ENCODE measurements around the gene DRAXIN. TPM values are rescaled to one million over a fixed set of nuclear protein-coding genes. Genes with fewer than 3 reads are reported as not detected.

DRAXIN gene
- total RNA-seq, 1 experiment from 2014 or later, result 20.5 TPM

DNA sequence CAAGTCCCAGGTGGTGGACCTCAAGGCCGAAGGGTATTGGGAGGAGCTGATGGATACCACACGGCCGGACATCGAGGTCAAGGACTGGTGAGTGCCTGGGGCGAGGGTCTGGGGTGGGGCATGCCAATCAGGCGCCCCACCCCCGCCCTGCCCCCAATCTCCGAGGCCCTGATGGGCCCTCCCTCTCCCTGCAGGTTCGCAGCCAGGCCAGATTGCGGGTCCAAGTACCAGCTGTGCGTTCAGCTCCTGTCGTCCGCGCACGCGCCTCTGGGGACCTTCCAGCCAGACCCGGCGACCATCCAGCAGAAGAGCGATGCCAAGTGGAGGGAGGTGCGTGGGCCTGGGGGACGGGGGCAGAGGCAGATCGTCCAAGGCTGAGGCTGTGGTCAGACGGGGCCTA is 33.0 kb upstream of the DRAXIN start:
- H4K91ac ChIP-seq (ENCODE audit: insufficient read length, low read depth, low read length), result no peak overlapping the region
- no peak for DNase-seq
- H4K5ac ChIP-seq (ENCODE audit: insufficient read length, low read depth, low read length), result no peak overlapping the region
- no peaks in the 10 kb centered on the region for H3K9me3 Mint-ChIP-seq
- no peak overlapping the region for H3K9ac ChIP-seq (ENCODE audit: extremely low read depth, insufficient read length, low read length)
- no peak overlapping the region for H3K14ac ChIP-seq (ENCODE audit: insufficient read depth, low read length)
- no peak overlapping the region for H3K56ac ChIP-seq (ENCODE audit: insufficient read length, low read depth, low read length)
- H2BK15ac ChIP-seq (ENCODE audit: low read depth, low read length), result no peak overlapping the region
- H3K23ac ChIP-seq (ENCODE audit: insufficient read length, low read depth, low read length), result no peak overlapping the region
- TF ChIP-seq, protein P1, sequence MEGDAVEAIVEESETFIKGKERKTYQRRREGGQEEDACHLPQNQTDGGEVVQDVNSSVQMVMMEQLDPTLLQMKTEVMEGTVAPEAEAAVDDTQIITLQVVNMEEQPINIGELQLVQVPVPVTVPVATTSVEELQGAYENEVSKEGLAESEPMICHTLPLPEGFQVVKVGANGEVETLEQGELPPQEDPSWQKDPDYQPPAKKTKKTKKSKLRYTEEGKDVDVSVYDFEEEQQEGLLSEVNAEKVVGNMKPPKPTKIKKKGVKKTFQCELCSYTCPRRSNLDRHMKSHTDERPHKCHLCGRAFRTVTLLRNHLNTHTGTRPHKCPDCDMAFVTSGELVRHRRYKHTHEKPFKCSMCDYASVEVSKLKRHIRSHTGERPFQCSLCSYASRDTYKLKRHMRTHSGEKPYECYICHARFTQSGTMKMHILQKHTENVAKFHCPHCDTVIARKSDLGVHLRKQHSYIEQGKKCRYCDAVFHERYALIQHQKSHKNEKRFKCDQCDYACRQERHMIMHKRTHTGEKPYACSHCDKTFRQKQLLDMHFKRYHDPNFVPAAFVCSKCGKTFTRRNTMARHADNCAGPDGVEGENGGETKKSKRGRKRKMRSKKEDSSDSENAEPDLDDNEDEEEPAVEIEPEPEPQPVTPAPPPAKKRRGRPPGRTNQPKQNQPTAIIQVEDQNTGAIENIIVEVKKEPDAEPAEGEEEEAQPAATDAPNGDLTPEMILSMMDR (conservative IDR thresholded peaks at IDR 0.05), result no peak
- WGBS (ENCODE audit: extremely low coverage, insufficient read length, low lambda C conversion rate), result no CpG with 5 or more reads among the region's 23 CpGs
- H2BK120ac ChIP-seq (ENCODE audit: low read depth, low read length, poor library complexity, severe bottlenecking), result no peak overlapping the region
- H3K27me3 ChIP-seq (ENCODE audit: insufficient read depth, low read length), result no peaks in the 10 kb centered on the region
- H3K4me1 Mint-ChIP-seq, result peaks cover 8% of the 10 kb centered on the region in 2 experiments
- peaks cover 14 to 56% (median 43%) of the 10 kb centered on the region in 3 experiments for H3K36me3 Mint-ChIP-seq (ENCODE audit: insufficient read depth in 1 of 3, low read depth in 3 of 3)
- no peak overlapping the region for H3T11ph ChIP-seq (ENCODE audit: low read length)
- H3K27ac Mint-ChIP-seq, result no peak overlapping the region
- H4K8ac ChIP-seq (replicated peaks; ENCODE audit: insufficient read length, low read depth, low read length), result no peak overlapping the region
- no peak overlapping the region for H3K27ac ChIP-seq (ENCODE audit: insufficient read length, low read depth, low read length)
- H3K4me3 Mint-ChIP-seq, result no peak overlapping the region
- no peak overlapping the region for H2BK12ac ChIP-seq (ENCODE audit: insufficient read length, low read depth, low read length)
- no peak overlapping the region for H2AFZ ChIP-seq (ENCODE audit: low read length)
- no peak overlapping the region for H2BK5ac ChIP-seq (ENCODE audit: insufficient read length, low read length)
- no peaks in the 10 kb centered on the region; the same call in 1 of the 2 replicates for H3K4me1 ChIP-seq (ENCODE audit: insufficient read depth, low read length)
- H3K4me2 ChIP-seq (ENCODE audit: insufficient read depth, insufficient read length, low read length), result no peak overlapping the region
- H2AK5ac ChIP-seq (ENCODE audit: insufficient read length, low read length), result no peak overlapping the region
- no peaks in the 10 kb centered on the region for H3K79me2 ChIP-seq (ENCODE audit: insufficient read depth, low read length)
- no peak overlapping the region for H2BK20ac ChIP-seq (ENCODE audit: low read depth, low read length, poor library complexity, severe bottlenecking)
- H3K9me3 ChIP-seq (ENCODE audit: control insufficient read depth, low read depth, low read length), result no peaks in the 10 kb centered on the region
- no peaks in the 10 kb centered on the region for H3K79me1 ChIP-seq (ENCODE audit: insufficient read depth, low read depth, low read length, poor library complexity, severe bottlenecking)
- peaks cover 21% of the 10 kb centered on the region for H3K27me3 Mint-ChIP-seq (ENCODE audit: low read depth)
- no peaks in the 10 kb centered on the region for H4K20me1 ChIP-seq (ENCODE audit: control insufficient read depth, insufficient read depth, insufficient read length)
- no peak overlapping the region for H3K4ac ChIP-seq (ENCODE audit: low read depth, low read length)
- peaks cover 8% of the 10 kb centered on the region for H3K23me2 ChIP-seq (ENCODE audit: insufficient read length, low read depth, low read length, poor library complexity, severe bottlenecking)
- H3K18ac ChIP-seq (ENCODE audit: insufficient read length, low read depth, low read length), result no peak overlapping the region

Measured in H9 (cell line).